OCI-M2 (cell line): ENCODE data around the gene WWP2.
"Not testable (repeated sequence)": the region's sequence is repeated elsewhere in the genome, so short reads cannot be mapped to it uniquely, and the experiment has no call there.

Experiments
- DNase-seq: peaks from one replicate; lab custom pipeline; 2025; ENCODE audit not compliant: unreplicated experiment; lab: John Stamatoyannopoulos, UW

Gene WWP2

GRCh38 chr16:69939821-69940585 lies 177.9 kb downstream of the WWP2 start:
- no peak for DNase-seq

DNA sequence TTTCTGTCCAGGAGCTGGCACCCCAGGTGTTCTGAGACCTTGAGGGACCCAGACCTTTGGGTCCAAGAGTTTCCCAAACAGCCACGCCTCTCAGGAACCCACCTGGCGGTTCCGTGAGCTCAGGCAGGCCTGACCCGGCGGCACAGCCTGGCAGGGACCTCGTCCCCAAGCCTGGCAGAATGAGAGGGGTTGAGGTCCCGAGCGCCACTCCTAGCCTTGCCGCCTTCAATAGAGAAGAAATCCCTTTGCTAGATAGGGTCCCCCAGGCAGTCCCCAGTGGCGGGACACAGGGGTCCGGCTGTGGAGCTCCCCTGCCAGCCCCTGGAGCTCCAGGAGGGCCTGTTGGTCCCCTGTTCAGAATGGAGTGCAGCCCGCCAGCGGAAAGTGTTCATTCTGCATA lies 178.5 kb downstream of the WWP2 start:
- DNase-seq: no peak

DNA sequence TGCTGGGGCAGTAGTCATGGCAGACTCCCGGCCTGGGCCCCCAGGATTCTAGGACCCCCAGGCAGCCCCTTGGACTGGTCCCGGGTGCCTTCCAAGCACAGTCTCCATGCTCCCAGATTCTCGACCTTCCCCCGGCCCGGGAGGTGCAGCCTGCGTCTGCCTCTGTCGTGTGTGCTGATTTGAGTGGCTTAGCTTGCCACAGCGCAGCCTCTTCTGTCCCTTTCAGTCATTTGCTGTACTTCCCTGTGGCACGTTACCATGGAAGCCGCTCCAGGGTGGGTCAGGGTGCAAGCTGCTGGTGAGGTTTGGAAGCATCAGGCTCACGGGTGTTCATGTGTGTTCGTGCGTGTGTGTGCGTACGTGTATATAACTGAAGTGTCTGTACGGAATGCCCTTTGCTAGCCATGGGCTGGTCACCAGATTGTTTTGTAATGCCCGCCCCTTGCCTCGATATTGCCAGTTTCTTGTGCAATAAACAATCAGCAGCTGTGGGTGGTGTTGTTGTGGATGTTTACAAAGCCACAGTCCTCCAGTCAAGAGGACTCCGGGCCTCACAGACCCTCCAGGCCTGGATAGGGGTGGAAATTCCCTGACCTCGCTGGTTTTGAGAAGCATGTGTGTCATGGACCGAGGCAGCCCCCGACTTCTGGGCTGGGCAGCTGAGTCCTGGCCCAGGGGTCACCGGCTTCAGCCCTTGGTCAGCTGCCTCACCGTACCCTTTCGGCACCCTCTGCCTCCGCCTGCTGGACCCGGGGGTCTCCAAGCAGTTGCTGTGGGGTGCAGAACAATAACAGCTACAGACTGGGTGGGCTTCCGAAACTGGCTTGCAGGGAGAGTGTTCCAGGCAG lies 179.3 kb downstream of the WWP2 start:
- DNase-seq: no peak

DNA sequence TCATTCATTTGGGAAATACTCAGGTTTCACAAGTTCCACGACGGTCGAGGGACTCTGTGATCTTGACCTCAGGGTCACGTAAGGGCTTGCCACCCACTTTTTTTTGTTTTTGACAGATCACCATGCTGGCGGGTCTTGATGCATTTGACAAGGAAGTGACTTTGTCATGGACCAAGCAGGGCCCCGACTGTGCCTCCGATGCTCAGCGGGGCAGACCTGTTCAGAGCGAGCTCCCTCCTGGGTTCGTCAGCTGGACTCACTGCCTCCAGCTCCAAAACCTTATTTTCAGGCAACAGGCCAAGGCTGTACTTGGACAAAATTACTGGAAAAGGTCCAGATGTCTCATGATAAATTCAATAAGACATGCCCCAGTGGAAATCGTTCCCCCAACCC lies 180.0 kb downstream of the WWP2 start:
- no peak for DNase-seq

- no peak for DNase-seq
These were observed 180.6 kb downstream of the WWP2 start for GRCh38 chr16:69942627-69943170.

DNA sequence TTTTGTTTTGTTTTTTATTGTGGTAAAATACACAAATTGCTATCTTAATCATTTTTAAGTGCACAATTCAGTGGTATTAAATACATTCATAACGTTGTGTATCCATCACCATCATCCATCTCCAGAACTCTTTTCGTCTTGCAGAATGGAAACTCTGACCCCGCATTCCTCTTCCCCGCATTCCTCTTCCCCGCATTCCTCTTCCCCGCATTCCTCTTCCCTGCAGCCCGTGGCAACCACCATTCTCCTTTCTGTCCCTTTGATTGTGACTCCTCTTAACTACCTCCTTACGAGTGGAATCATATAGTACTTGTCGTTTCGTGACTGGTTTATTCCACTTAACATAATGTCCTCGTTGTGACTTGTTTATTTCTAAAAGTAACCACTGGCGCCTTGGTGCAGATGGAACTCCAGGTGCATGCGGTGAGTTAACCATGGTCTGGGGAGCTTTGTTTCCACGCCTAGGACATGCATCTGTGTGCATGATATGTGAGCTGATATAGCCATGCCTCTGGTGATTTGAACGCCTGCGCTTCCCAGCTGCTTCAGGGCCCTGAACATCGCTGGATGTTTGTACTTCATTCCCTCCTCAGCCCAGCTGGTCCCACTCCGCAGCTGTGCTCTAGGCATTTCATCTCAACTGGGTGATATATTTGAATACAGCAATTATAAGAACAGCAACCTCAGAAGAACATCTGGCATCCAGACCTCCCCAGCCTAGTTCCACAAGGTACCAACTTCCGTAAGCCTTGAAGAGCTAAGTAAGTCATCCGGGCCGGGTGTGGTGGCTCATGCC lies 181.3 kb downstream of the WWP2 start:
- DNase-seq: not testable (repeated sequence)

GRCh38 chr16:69950411-69950810 lies 188.3 kb downstream of the WWP2 start:
- DNase-seq: not testable (repeated sequence)

DNA sequence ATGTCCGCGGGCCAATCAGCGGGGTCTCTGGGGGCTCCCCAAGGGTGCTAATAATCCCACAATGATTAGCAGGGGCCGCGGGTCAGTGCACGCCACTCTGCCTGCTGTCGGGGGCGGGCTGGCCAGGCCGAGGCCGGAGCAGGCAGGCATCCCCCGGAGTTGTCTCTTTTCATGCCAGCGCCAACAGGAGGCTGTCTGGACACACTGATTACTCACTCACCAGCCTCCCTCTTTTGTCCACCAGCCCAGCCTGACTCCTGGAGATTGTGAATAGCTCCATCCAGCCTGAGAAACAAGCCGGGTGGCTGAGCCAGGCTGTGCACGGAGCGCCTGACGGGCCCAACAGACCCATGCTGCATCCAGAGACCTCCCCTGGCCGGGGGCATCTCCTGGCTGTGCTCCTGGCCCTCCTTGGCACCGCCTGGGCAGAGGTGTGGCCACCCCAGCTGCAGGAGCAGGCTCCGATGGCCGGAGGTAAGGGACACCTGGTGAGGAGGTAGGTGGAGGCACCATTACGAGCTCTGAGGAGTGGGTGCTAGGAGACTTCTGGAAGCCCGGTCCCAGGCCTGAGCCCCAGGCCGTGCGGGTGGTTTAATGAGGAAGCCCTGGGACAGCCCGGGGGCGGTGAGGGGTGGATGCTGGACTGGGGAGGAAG lies 189.0 kb downstream of the WWP2 start, which contains the start of gene CLEC18A:
Gene CLEC18A, plus strand, starts transcription at position 318 of the 655 bp plus-strand sequence. Its CDS starts 33 bp downstream, at position 351.
- not testable (repeated sequence) for DNase-seq

GRCh38 chr16:69951672-69952031 lies 189.5 kb downstream of the WWP2 start:
- DNase-seq: not testable (repeated sequence)

DNA sequence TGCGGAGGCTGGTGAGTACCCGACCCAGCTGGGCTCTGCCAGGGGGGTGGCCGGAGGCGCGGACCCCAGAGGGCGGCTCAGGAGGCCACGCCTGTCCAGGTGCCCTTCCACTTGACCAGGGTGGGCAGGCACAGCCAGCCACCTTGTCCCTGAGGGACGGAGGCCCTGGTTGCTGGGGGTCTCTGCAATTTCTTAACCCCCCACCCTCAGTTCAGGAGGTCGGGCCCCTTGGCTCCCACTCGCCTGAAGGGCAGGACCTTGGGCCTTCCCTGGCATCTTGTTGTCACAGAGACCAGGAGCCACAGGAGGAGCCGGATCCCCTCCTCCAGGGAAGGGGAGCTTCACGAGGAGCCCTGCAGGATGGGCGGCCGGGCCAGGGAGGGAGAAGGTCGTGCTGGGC lies 190.0 kb downstream of the WWP2 start:
- not testable (repeated sequence) for DNase-seq

DNA sequence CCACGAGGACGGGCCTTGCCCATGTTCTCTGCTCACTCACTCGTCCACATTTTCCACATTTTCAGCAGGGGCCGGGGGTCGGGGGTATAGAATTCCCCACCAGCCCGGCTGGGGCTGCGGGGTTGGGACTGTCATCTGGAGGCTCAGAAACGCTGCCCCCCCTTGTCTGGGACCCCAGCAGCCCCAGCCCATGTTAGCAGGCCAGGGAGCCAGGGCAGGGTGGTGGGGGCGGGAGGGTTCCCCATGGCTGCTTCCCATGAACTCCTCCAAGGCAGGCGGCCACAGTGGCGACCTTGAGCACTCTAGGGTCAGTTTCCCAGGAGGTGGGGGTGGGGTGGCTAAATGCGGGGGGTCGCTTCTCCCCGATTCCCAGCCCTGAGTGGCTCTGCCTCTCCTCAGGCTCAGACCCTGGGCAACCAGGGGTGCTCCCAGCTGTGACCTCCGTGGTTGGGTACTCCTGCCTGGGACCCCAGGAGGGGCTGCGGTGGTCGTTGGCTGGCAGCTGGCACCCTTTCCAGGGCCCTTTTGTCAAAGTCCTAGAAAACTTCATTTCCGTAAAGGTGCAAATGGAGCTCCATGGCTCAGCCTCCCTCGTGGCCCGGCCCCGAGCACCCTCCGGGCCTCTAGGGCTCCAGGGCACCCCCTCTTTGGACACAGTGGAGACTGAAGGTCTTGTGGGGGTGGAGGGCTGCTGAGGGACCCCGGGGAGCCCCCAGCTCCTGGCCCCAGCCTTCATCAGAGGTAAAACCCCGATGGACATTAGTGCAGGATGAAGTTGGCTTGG lies 190.6 kb downstream of the WWP2 start:
- DNase-seq: not testable (repeated sequence)

GRCh38 chr16:69954241-69954640 lies 192.1 kb downstream of the WWP2 start:
- DNase-seq: not testable (repeated sequence)

DNA sequence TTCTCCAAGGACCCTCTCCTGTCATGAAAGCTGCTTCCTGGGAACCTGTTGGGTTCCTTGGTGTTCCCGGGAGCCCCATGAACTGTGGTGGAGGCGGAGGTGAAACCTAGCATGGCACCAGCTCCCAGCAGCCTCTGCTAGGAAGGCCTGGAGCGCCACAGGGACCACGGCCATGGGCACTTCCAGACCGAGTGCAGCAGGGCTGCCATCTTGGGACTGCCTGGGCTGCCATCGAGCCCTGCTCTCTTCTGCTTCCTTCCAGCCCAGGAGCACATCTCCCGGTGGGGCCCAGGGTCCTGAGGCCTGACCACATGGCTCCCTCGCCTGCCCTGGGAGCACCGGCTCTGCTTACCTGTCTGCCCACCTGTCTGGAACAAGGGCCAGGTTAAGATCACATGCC lies 201.2 kb downstream of the WWP2 start:
- DNase-seq: not testable (repeated sequence)

GRCh38 chr16:69964960-69965660 lies 203.0 kb downstream of the WWP2 start:
- DNase-seq: not testable (repeated sequence)

DNA sequence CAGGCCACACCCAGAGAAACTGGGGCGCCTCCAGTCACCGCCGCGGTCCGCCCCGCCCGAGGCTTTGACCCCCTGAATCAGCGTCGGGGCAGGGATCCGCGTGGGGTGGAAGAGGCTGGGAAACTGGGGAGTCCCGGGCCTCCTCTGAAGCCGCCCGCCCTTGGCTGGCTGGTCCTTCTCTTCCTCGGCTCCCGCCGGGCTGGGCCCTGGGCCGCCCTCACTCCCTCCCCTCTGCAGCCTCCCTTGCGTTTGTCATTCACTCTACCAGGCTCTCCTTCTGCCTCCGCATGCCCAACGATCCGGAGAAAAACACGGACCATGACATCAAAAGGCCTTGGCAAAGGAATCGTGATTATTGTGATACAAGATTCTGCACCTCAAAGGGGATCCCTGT lies 203.5 kb downstream of the WWP2 start:
- not testable (repeated sequence) for DNase-seq

DNA sequence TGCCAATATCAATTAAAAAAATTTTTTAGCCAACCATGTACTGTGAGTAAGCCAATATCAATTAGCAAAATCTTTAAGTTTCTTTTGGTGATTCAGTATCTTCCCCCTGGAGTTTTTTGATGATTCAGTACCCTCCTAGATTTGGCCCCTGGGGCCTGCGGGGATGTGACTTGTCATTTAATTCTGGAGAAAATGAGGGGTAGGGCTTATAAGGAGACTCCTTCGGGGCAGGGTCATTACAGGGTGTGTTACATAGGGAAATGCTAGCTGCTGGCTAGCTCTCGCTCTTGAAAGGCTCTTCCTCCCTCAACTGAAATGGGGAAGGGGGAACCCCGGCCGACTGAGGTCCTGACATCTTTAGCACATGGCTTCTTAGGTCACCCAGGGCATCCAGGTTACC lies 205.6 kb downstream of the WWP2 start:
- not testable (repeated sequence) for DNase-seq

GRCh38 chr16:69968125-69968524 lies 206.0 kb downstream of the WWP2 start:
- DNase-seq: not testable (repeated sequence)

DNA sequence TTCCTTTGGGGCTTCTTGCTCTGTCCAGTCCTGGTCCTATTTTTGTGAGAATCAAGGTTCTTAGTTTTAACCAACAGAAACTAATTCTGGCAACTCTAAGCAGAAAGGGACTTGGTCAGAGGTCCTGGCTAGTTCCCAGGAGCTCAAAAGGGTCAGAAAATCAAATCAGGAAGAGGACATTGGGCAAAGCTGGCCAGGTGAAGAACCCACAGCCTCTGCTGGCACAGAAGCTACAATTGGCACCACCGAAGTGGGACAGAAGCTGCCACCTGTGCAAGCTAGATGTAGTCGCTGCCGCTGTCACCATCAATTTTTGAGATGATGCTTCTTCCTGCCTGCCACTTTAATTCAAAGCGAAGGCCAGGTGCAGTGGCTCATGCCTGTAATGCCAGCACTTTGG lies 207.5 kb downstream of the WWP2 start:
- DNase-seq: not testable (repeated sequence)

DNA sequence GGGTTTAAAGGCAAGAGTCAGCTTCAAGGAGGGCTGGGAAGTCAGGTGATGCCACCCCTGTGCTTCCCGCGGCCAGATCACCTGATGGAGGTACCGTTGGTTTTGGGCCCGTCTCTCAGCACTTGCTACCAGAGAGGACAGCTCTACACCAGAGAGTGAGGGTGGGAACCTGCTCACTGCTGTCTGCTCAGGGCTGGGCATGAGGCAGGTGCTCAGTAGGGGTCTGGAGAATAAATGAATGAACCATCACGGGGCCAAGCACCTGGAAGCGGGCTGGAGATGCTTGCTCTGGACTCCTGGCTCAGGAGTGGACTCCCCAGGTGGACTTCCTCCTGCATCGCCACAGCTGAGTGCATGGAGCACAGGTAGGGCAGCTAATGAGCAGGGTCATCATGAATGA lies 210.0 kb downstream of the WWP2 start:
- DNase-seq: not testable (repeated sequence)
